NCI-H446 (cell line): ENCODE data around the gene STEAP2.
A peak's percentile ranks its signal among the peaks of the same experiment; 100 is the strongest.
"Not testable (repeated sequence)": the region's sequence is repeated elsewhere in the genome, so short reads cannot be mapped to it uniquely, and the experiment has no call there.

Experiments used
- DNase-seq, 2 experiments: peaks; one replicate each; lab custom pipeline; 2025; lab: John Stamatoyannopoulos, UW

The STEAP2 gene

DNA sequence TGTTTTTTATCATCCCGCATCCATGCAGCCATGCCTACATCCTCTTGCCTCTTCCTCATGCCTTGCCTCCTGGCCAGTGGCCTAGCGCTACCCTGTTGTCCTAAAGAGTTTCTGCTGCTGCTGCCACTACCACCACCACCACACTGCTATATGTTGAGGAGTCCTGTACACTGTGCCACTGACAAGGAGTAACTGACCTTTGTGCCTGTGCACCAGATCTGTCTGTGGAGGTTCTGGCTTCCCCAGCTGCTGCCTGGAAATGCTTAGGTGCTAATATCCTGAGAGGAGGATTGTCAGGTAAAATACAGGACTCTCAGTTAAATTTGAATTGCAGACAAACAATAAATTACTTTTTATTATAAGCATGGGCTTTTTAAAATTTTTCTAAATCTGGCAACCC is 26.5 kb downstream of the STEAP2 start:
- no peak for DNase-seq

DNA sequence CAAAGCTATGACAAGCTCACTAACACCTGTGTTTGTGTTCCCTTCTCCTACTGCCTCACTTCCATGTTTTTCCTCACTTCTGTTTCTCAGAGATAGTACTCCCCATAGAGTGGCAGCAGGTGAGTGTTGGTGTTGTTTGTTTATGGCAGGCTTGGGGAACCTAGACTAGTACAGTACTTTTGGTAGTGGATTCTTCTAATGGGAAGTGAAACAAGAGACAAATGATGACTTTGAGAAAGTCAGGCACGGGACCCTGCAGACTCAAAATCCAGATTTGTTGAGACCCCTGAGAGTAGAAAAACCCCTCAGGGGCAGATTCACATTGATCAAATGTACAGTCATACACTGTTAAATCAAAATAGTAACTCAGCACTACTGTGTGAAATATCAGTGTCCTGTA is 27.0 kb downstream of the STEAP2 start:
- no peak for DNase-seq

GRCh38 chr7:90239050-90239449 is 27.5 kb downstream of the STEAP2 start:
- no peak for DNase-seq

- DNase-seq: no peak
These were observed 28.2 kb downstream of the STEAP2 start for GRCh38 chr7:90239625-90240228.

- no peak for DNase-seq
These were observed 31.0 kb downstream of the STEAP2 start for GRCh38 chr7:90242369-90243168.

DNA sequence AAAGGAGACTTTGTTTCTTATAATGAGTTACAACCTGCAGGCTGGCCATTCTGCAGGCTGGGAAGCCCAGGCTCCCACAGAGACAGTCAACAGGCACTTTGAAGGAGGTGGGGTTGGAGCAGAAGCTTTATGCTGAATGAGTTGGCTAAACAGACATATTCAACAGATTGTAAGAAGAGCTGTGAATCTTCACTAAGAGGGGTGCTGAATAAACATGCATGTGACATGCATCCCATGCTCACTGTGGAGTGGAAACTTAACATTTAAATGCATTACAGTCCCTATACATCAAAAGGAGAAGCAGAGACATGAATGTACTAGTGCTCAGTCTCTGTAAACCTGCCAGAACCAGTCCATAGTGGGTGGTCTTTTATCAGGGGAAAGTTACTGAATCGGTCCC is 32.0 kb downstream of the STEAP2 start:
- no peak for DNase-seq

DNA sequence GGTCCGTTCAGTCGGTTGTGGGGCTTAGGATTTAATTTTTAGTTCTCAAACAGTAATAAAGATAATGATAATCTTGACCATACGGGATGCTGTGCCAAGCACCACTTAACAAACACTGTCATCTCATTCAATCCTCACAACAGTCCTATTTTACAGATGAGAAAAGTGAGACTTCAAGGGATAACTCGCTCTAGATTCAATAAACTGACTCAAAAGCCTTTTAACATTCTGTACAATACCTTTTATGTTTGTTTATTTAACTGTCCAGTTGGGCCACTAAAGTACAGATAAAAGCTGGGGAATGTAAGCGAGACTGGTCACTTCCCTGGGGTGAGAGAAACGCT is 33.0 kb downstream of the STEAP2 start:
- DNase-seq: no peak

DNA sequence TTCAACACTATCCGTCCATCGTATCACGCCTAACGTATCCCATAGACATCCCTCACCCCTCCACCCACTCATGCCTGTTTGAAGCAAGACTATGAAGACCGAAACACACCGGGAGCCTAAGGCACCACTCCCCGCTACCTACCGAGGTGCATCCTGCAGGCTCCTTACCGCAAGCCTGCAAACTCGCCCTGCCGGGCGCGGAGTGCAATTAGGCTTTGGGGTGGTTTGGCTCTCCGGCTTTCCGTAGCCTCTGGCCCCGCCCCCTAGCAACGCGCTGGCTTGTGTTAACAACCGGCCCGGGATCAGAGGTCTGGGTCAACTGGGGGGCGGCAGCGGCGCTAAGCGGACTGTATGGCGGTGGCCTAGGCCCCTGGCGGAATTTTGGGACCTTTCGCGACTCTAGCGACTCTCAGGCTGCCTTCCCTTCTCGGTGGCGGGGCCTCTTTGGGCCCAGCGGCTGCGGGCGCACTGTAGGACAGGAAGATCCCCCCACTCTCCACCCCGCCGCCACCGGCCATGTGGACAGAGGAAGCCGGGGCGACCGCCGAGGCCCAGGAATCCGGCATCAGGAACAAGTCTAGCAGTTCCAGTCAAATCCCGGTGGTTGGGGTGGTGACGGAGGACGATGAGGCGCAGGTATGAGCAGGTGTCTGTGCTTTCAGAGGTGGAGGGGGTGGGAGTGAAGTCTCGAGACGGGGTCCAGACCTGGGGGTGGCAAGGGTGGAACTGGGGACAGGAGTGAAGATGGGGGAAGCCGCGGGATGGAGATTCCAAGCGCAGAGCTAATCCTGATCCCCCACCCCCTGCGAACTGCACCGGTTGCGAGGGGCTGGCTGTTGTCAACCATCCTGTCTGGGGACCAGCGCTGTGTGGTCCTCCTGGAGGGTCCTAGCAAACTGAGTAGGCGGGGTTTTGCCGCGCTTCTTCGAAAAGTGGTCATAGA is 33.6 kb downstream of the STEAP2 start, which contains the start of gene CFAP69:
CFAP69 (plus strand) TSS at position 266 of the 943 bp plus-strand sequence; CDS start at position 517, 251 bp downstream.
- peak; percentile 24 to 63 for DNase-seq

DNA sequence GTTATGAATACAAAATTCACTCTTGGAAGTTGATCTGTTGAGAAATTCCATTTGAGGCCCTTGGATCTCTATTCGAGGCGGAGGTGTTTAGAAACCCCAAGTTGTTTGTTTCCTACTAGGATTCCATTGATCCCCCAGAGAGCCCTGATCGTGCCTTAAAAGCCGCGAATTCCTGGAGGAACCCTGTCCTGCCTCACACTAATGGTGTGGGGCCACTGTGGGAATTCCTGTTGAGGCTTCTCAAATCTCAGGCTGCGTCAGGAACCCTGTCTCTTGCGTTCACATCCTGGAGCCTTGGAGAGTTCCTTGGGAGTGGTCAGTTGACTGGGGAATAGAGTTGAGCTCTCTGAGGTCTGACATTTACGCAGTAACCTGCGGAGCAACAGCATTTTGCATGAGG is 34.6 kb downstream of the STEAP2 start:
- no peak for DNase-seq

DNA sequence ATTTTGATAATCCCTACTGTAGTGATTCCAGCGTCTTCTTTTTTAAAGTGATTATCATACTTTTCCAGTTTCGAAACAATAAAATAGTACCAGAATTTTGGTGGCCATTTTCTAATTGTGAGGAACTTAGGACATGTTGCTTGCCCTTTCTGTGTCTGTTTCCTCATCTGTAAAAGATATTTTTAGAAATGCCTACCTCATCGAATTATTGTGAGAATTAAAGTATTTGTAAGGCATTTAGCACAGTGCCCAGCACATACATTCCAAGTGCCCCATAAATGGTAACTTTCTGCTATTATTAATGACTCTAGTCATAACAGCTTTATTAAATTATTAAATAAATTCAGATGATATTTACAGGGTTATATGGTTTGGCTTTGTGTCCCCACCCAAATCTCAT is 37.2 kb downstream of the STEAP2 start:
- no peak for DNase-seq

GRCh38 chr7:90250601-90251303 is 39.2 kb downstream of the STEAP2 start:
- no peak for DNase-seq

DNA sequence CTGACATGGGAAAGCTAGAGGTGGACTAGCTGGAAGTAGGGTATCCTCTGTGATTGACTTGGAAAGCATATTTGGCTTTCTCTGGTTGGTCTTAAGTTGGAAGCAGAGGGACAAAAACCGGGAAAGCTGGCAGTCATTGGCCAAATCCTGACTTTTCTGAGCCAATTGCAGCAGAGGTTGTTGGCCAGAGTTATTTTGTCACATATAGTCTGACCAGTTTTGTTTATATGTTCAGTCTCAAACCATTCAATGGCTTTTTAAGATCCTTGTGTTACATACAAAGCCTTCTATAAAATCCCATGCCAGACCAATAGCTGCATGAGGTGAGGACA is 39.7 kb downstream of the STEAP2 start:
- no peak for DNase-seq

- DNase-seq: not testable (repeated sequence)
These were observed 44.5 kb downstream of the STEAP2 start for GRCh38 chr7:90256011-90256410.

GRCh38 chr7:90256778-90257177 is 45.2 kb downstream of the STEAP2 start:
- no peak for DNase-seq

GRCh38 chr7:90261441-90261840 is 49.9 kb downstream of the STEAP2 start:
- DNase-seq: no peak

GRCh38 chr7:90262438-90262837 is 50.9 kb downstream of the STEAP2 start:
- peak in 1 of 2 experiments; percentile 17 for DNase-seq

DNA sequence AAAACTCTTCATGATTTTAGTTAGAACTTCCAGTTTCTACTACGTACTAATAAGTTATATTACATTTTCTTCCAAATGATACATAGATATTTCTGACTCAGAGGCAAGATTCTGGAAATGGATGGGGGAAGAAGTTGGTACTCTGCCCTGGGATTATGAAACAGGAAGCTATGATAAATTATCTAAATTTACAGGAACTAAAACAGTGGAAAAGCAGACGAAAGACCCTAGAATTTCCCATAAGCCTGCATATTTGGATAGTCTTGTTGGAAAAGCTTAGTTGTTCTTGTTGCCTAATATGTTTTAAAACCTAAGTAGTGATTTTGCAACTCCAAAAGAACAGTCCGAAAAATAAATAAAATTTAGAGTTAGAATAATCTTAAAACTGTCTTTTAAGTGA is 55.3 kb downstream of the STEAP2 start:
- no peak for DNase-seq

GRCh38 chr7:90267263-90267858 is 55.8 kb downstream of the STEAP2 start:
- DNase-seq: no peak

GRCh38 chr7:90269163-90269562 is 57.6 kb downstream of the STEAP2 start:
- DNase-seq: no peak

GRCh38 chr7:90270431-90271178 is 59.1 kb downstream of the STEAP2 start:
- DNase-seq: no peak

DNA sequence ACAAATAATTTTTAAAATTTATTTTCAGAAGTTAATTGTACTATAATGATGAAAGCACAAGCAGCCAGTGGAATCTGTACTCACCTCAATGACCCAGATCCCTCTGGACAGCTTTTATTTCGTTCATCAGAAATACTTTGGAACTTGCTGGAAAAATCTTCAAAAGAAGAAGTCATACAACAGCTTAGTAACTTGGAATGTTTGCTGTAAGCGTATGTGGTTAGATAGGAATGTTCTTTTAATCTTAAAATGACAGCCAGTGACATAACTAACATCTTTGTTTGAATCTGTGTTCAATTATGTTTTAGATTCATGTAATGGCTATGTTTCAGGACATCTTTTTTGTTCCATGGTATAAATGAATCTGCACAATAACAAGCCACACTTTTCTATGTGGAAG is 60.2 kb downstream of the STEAP2 start:
- DNase-seq: no peak
